ENCODE measurements around the gene SLN.

DNA sequence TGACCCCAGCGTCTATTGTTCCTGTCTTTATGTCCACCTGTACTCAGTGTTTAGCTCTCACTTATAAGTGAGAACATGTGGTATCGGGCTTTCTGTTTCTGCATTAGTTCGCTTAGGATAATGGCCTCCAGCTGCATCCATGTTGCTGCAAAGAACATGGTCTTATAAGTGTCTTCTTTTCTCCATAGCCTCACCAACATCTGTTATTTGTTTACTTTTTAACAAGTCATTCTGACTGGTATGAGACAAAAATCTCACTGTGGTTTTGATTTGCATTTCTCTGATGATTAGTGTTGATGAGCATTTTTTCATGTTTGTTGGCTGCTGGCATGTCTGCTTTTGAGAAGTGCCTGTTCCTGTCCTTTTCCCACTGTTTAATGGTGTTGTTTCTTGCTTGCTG is 21.7 kb upstream of the SLN start:
- TF ChIP-seq POLR2A (IDR thresholded peaks at IDR 0.05) (no peak), EP300 (IDR thresholded peaks at IDR 0.05) (no peak), CTCF (IDR thresholded peaks at IDR 0.05) (no peak)

All from ovary (tissue), 3 donors.